Measurements from ENCODE around the gene ATP4A.

The ATP4A gene

GRCh38 chr19:35565016-35565856 lies 1.8 kb upstream of the ATP4A start:
- DNase-seq (ENCODE audit: low read depth): no peak
- no peak overlapping the region for H3K4me3 ChIP-seq (ENCODE audit: low read depth, low read length)
- TF ChIP-seq, protein P1, sequence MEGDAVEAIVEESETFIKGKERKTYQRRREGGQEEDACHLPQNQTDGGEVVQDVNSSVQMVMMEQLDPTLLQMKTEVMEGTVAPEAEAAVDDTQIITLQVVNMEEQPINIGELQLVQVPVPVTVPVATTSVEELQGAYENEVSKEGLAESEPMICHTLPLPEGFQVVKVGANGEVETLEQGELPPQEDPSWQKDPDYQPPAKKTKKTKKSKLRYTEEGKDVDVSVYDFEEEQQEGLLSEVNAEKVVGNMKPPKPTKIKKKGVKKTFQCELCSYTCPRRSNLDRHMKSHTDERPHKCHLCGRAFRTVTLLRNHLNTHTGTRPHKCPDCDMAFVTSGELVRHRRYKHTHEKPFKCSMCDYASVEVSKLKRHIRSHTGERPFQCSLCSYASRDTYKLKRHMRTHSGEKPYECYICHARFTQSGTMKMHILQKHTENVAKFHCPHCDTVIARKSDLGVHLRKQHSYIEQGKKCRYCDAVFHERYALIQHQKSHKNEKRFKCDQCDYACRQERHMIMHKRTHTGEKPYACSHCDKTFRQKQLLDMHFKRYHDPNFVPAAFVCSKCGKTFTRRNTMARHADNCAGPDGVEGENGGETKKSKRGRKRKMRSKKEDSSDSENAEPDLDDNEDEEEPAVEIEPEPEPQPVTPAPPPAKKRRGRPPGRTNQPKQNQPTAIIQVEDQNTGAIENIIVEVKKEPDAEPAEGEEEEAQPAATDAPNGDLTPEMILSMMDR (IDR thresholded peaks at IDR 0.05; ENCODE audit: control insufficient read depth, extremely low read depth, insufficient read depth): no peak

- no peak for DNase-seq (ENCODE audit: low read depth)
- TF ChIP-seq, protein P1 (IDR thresholded peaks at IDR 0.05; ENCODE audit: control insufficient read depth, extremely low read depth, insufficient read depth): no peak
- H3K4me3 ChIP-seq (ENCODE audit: low read depth, low read length): no peak overlapping the region
Measured at GRCh38 chr19:35562776-35563175, 682 bp downstream of the ATP4A start.

DNA sequence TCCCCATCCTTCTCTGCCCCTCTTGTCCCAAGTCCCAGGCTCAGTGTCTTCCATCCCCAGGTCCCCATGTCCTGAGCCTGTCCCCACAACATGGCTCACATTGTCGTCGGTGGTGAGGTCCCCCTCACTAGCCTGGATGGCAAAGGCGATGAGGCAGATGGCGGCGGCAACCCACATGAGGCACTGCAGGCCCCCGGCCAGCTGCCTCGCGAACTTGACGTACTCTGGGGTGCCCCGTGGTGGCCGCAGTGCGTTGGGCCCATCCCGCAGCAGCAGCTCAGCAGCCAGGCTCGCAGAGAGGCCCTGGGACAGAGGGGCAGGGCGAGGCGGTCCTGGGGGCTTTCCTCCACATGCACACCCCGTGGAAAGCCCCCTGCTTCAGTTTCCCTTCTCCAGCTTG lies 1.1 kb downstream of the ATP4A start:
- no peak overlapping the region for H3K4me3 ChIP-seq (ENCODE audit: low read depth, low read length)
- no peak for DNase-seq (ENCODE audit: low read depth)
- TF ChIP-seq, protein P1 (IDR thresholded peaks at IDR 0.05; ENCODE audit: control insufficient read depth, extremely low read depth, insufficient read depth): no peak

- no peak for DNase-seq (ENCODE audit: low read depth)
- H3K4me3 ChIP-seq (ENCODE audit: low read depth, low read length): no peak overlapping the region
- TF ChIP-seq, protein P1 (IDR thresholded peaks at IDR 0.05; ENCODE audit: control insufficient read depth, extremely low read depth, insufficient read depth): no peak
Measured at GRCh38 chr19:35561436-35561835, 2.0 kb downstream of the ATP4A start.

DNA sequence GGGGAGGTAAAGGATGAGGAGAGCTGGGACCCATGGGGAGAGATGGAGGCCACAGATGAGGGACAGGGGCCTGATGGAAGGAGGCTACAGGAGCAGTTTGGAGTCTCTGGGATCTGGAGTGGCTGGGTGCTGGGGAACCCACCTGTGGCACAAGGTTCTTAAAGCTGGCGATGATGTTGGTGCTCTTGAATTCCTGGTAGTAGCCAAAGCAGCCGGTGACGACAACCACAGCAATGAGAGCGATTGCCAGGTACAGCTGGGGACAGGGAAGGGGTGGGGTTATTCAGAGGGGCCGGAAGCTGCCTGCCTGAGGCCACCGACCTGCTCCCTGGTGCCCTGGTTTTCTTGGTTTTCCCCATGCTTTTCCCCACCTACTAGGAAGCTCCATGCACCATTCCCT lies 2.8 kb downstream of the ATP4A start:
- H3K4me3 ChIP-seq (ENCODE audit: low read depth, low read length): no peak overlapping the region
- TF ChIP-seq, protein P1 (IDR thresholded peaks at IDR 0.05; ENCODE audit: control insufficient read depth, extremely low read depth, insufficient read depth): no peak
- DNase-seq (ENCODE audit: low read depth): no peak

GRCh38 chr19:35560271-35560670 lies 3.2 kb downstream of the ATP4A start:
- TF ChIP-seq, protein P1 (IDR thresholded peaks at IDR 0.05; ENCODE audit: control insufficient read depth, extremely low read depth, insufficient read depth): no peak
- no peak for DNase-seq (ENCODE audit: low read depth)
- H3K4me3 ChIP-seq (ENCODE audit: low read depth, low read length): no peak overlapping the region

GRCh38 chr19:35559781-35560180 lies 3.7 kb downstream of the ATP4A start:
- no peak overlapping the region for H3K4me3 ChIP-seq (ENCODE audit: low read depth, low read length)
- no peak for DNase-seq (ENCODE audit: low read depth)
- TF ChIP-seq, protein P1 (IDR thresholded peaks at IDR 0.05; ENCODE audit: control insufficient read depth, extremely low read depth, insufficient read depth): no peak

Data from LNCaP clone FGC (cell line).